LNCAP (cell line): ENCODE measurements around the gene SCN2B.

Source experiments
- CTCF ChIP-seq: fragments of 450-650 bp; IDR thresholded peaks from 2 replicates; pipeline ENCODE4 v1.5.1; 2017; ENCODE audit warnings: mild to moderate bottlenecking

Gene SCN2B

GRCh38 chr11:118152552-118153471, 23.6 kb downstream of the SCN2B start, which contains the start of gene SCN4B:
TSS of gene SCN4B (minus strand) at chr11:118152823. CDS start at chr11:118152673, 150 bp downstream.
- TF ChIP-seq CTCF, result no peak

GRCh38 chr11:118152020-118152551, 24.4 kb downstream of the SCN2B start:
- no peak for TF ChIP-seq CTCF

- no peak for TF ChIP-seq CTCF
These were observed 25.0 kb downstream of the SCN2B start for GRCh38 chr11:118151431-118151830.

- no peak for TF ChIP-seq CTCF
These were observed 26.9 kb downstream of the SCN2B start for GRCh38 chr11:118149493-118149892.

- TF ChIP-seq CTCF, result no peak
These were observed 27.6 kb downstream of the SCN2B start for GRCh38 chr11:118148856-118149255.

GRCh38 chr11:118148240-118148639, 28.2 kb downstream of the SCN2B start:
- TF ChIP-seq CTCF, result no peak

- TF ChIP-seq CTCF, result no peak
These were observed 28.9 kb downstream of the SCN2B start for GRCh38 chr11:118147502-118147901.
